GM20000 (cell line): ENCODE data around the gene ZNHIT1.

ENCODE experiments used
- DNase-seq: peaks from one replicate; pipeline ENCODE4 v3.0.0; 2012; ENCODE audit warnings: low spot score
- CTCF ChIP-seq: IDR thresholded peaks from 2 replicates; pipeline ENCODE4 v1.5.1; 2012; ENCODE audit warnings: mild to moderate bottlenecking, control low read depth; ENCODE audit errors: extremely low read depth, missing control alignments

The ZNHIT1 gene

GRCh38 chr7:101179117-101179516 is 38.8 kb upstream of the ZNHIT1 start:
- DNase-seq = no peak
- TF ChIP-seq CTCF = no peak

GRCh38 chr7:101179713-101180112 is 38.3 kb upstream of the ZNHIT1 start:
- no peak for TF ChIP-seq CTCF
- no peak for DNase-seq

- no peak for DNase-seq
- TF ChIP-seq CTCF = no peak
Observed at GRCh38 chr7:101180130-101180755, 37.7 kb upstream of the ZNHIT1 start, which contains the start of gene NAT16. Gene NAT16, minus strand, starts transcription at chr7:101180293. Its CDS starts 5,486 bp downstream, at chr7:101174807.

- DNase-seq = no peak
- no peak for TF ChIP-seq CTCF
Observed at GRCh38 chr7:101185258-101185839, 32.6 kb upstream of the ZNHIT1 start.

GRCh38 chr7:101186194-101186593 is 31.8 kb upstream of the ZNHIT1 start:
- TF ChIP-seq CTCF = no peak
- no peak for DNase-seq

GRCh38 chr7:101186844-101187428 is 31.0 kb upstream of the ZNHIT1 start:
- TF ChIP-seq CTCF = no peak
- DNase-seq = no peak

GRCh38 chr7:101189109-101189508 is 28.9 kb upstream of the ZNHIT1 start:
- TF ChIP-seq CTCF = no peak
- no peak for DNase-seq
